NCI-H1930 (cell line): Measurements from ENCODE around the gene PHF13.
"Not testable (repeated sequence)": the region's sequence is repeated elsewhere in the genome, so short reads cannot be mapped to it uniquely, and the experiment has no call there.

Source experiments
- DNase-seq, 2 experiments: peaks; one replicate each; lab custom pipeline; 2025; lab: John Stamatoyannopoulos, UW

The PHF13 gene

GRCh38 chr1:6587261-6588005, 26.1 kb upstream of the PHF13 start:
- DNase-seq: no peak

- no peak for DNase-seq
Measured at GRCh38 chr1:6588128-6588892, 25.2 kb upstream of the PHF13 start.

- DNase-seq: no peak
Measured at GRCh38 chr1:6588893-6589520, 24.5 kb upstream of the PHF13 start.

GRCh38 chr1:6590046-6590445, 23.5 kb upstream of the PHF13 start:
- DNase-seq: no peak

- no peak for DNase-seq
Measured at GRCh38 chr1:6591222-6591621, 22.3 kb upstream of the PHF13 start.

- DNase-seq: no peak
Measured at GRCh38 chr1:6591644-6592043, 21.9 kb upstream of the PHF13 start.

GRCh38 chr1:6592441-6592840, 21.1 kb upstream of the PHF13 start:
- DNase-seq: no peak

- no peak for DNase-seq
Measured at GRCh38 chr1:6592865-6593593, 20.5 kb upstream of the PHF13 start.

GRCh38 chr1:6593810-6594209, 19.7 kb upstream of the PHF13 start:
- no peak for DNase-seq

GRCh38 chr1:6594977-6595740, 18.4 kb upstream of the PHF13 start:
- no peak for DNase-seq

- DNase-seq: no peak
Measured at GRCh38 chr1:6596351-6596750, 17.2 kb upstream of the PHF13 start.

- DNase-seq: no peak
Measured at GRCh38 chr1:6596886-6597776, 16.4 kb upstream of the PHF13 start.

- no peak for DNase-seq
Measured at GRCh38 chr1:6597777-6598131, 15.8 kb upstream of the PHF13 start.

GRCh38 chr1:6599141-6599975, 14.2 kb upstream of the PHF13 start:
- no peak for DNase-seq

GRCh38 chr1:6599991-6600390, 13.5 kb upstream of the PHF13 start:
- DNase-seq: not testable (repeated sequence)

GRCh38 chr1:6600410-6601048, 13.0 kb upstream of the PHF13 start:
- DNase-seq: no peak

GRCh38 chr1:6601049-6601922, 12.2 kb upstream of the PHF13 start:
- DNase-seq: no peak
